Large intestine (tissue), 3 donors: ENCODE data around the gene ATG2A. TPM values are rescaled to one million over a fixed set of nuclear protein-coding genes. Genes with fewer than 3 reads are reported as not detected.

Experiments
- DNase-seq, 2 donors: peaks; one replicate each; pipeline versions ENCODE4 v3.0.0 to v3.0.0-alpha.2; 2013
- H3K27ac ChIP-seq: one replicate; pipeline ENCODE4 v1.5.1; 2013; ENCODE audit warnings: low read length
- H3K27me3 ChIP-seq: 2 replicates; pipeline ENCODE4 v1.6.1; 2013; ENCODE audit warnings: low read length; ENCODE audit not compliant: control insufficient read depth, insufficient read depth
- H3K36me3 ChIP-seq: 2 replicates; pipeline ENCODE4 v1.6.1; 2013; ENCODE audit warnings: low read length; ENCODE audit not compliant: control insufficient read depth, insufficient read depth
- H3K4me1 ChIP-seq: one replicate; pipeline ENCODE4 v1.6.1; 2013; ENCODE audit warnings: low read length; ENCODE audit not compliant: control insufficient read depth, insufficient read depth
- H3K4me3 ChIP-seq: one replicate; pipeline ENCODE4 v1.5.1; 2013; ENCODE audit warnings: low read length
- H3K9me3 ChIP-seq: one replicate; pipeline ENCODE4 v1.6.1; 2013; ENCODE audit warnings: mild to moderate bottlenecking, low read depth, low read length, moderate library complexity; ENCODE audit not compliant: control insufficient read depth
- WGBS: methylation state at CpG from one replicate; pipeline ENCODE4 v1.1.5; 2013; ENCODE audit warnings: low lambda C conversion rate; ENCODE audit not compliant: insufficient coverage; 5-methylcytosine and 5-hydroxymethylcytosine counted together
- polyA plus RNA-seq: library from polyadenylated mRNA; unstranded; fragments of 120-200 nt; gene quantifications from one replicate; pipeline ENCODE4 v1.2.1, GENCODE V29; 2013

ATG2A gene
- polyA plus RNA-seq, 1 donor = 18.4 TPM

GRCh38 chr11:64902102-64902900, 14.7 kb downstream of the ATG2A start:
- Histone ChIP-seq H3K36me3 (peaks cover 85% of the 10 kb centered on the region), H3K27me3 (no peaks in the 10 kb centered on the region), H3K9me3 (no peaks in the 10 kb centered on the region), H3K4me3 (no peak overlapping the region), H3K4me1 (no peaks in the 10 kb centered on the region), H3K27ac (no peak overlapping the region)
- WGBS = no CpG with 5 or more reads among the region's 30 CpGs
- no peak for DNase-seq

- no peak for DNase-seq
- no peak overlapping the region for H3K4me3 ChIP-seq
- no peaks in the 10 kb centered on the region for H3K27me3 ChIP-seq
- no CpG with 5 or more reads among the region's 17 CpGs for WGBS
- no peaks in the 10 kb centered on the region for H3K4me1 ChIP-seq
- H3K36me3 ChIP-seq = peaks cover 83% of the 10 kb centered on the region
- no peak overlapping the region for H3K27ac ChIP-seq
- no peaks in the 10 kb centered on the region for H3K9me3 ChIP-seq
Measured at GRCh38 chr11:64900774-64901173, 16.2 kb downstream of the ATG2A start.

GRCh38 chr11:64900263-64900678, 16.7 kb downstream of the ATG2A start:
- no peak overlapping the region for H3K4me3 ChIP-seq
- WGBS = no CpG with 5 or more reads among the region's 14 CpGs
- H3K36me3 ChIP-seq = peaks cover 78% of the 10 kb centered on the region
- H3K9me3 ChIP-seq = no peaks in the 10 kb centered on the region
- DNase-seq = no peak
- no peaks in the 10 kb centered on the region for H3K27me3 ChIP-seq
- H3K27ac ChIP-seq = no peak overlapping the region
- no peaks in the 10 kb centered on the region for H3K4me1 ChIP-seq

GRCh38 chr11:64898541-64898940, 18.5 kb downstream of the ATG2A start:
- no CpG with 5 or more reads among the region's 19 CpGs for WGBS
- H3K27me3 ChIP-seq = no peaks in the 10 kb centered on the region

GRCh38 chr11:64898076-64898445, 18.9 kb downstream of the ATG2A start:
- H3K36me3 ChIP-seq = peaks cover 69% of the 10 kb centered on the region
- H3K27ac ChIP-seq = no peak overlapping the region
- no peaks in the 10 kb centered on the region for H3K9me3 ChIP-seq
- no peak overlapping the region for H3K4me3 ChIP-seq
- no peak for DNase-seq
- H3K4me1 ChIP-seq = peaks cover 13% of the 10 kb centered on the region
- no CpG with 5 or more reads among the region's 9 CpGs for WGBS
- no peaks in the 10 kb centered on the region for H3K27me3 ChIP-seq

More at GRCh38 chr11:64898541-64898940, 18.5 kb downstream of the ATG2A start:
- Histone ChIP-seq H3K4me1 (peaks cover 13% of the 10 kb centered on the region), H3K4me3 (no peak overlapping the region), H3K27ac (no peak overlapping the region), H3K9me3 (no peaks in the 10 kb centered on the region), H3K36me3 (peaks cover 74% of the 10 kb centered on the region)
- DNase-seq = no peak

GRCh38 chr11:64897381-64898075, 19.5 kb downstream of the ATG2A start:
- H3K4me3 ChIP-seq = no peak overlapping the region
- no peak overlapping the region for H3K27ac ChIP-seq
- peaks cover 68% of the 10 kb centered on the region for H3K36me3 ChIP-seq
- WGBS = 83% methylated on average over 2 of the region's 19 CpGs
- no peaks in the 10 kb centered on the region for H3K27me3 ChIP-seq
- no peak for DNase-seq
- H3K4me1 ChIP-seq = peaks cover 13% of the 10 kb centered on the region
- no peaks in the 10 kb centered on the region for H3K9me3 ChIP-seq

GRCh38 chr11:64896448-64897022, 20.5 kb downstream of the ATG2A start:
- no peak overlapping the region for H3K4me3 ChIP-seq
- H3K27ac ChIP-seq = no peak overlapping the region
- peaks cover 70% of the 10 kb centered on the region for H3K36me3 ChIP-seq
- H3K4me1 ChIP-seq = peaks cover 13% of the 10 kb centered on the region
- no peaks in the 10 kb centered on the region for H3K27me3 ChIP-seq
- no CpG with 5 or more reads among the region's 14 CpGs for WGBS
- no peak for DNase-seq
- no peaks in the 10 kb centered on the region for H3K9me3 ChIP-seq

- no peaks in the 10 kb centered on the region for H3K9me3 ChIP-seq
- no CpG with 5 or more reads among the region's 39 CpGs for WGBS
- DNase-seq = no peak
- H3K36me3 ChIP-seq = peaks cover 67% of the 10 kb centered on the region
- peak overlapping the region; percentile 99 for H3K27ac ChIP-seq
- peaks cover 13% of the 10 kb centered on the region for H3K4me1 ChIP-seq
- no peak overlapping the region for H3K4me3 ChIP-seq
- no peaks in the 10 kb centered on the region for H3K27me3 ChIP-seq
Measured at GRCh38 chr11:64894812-64895452, 22.1 kb downstream of the ATG2A start.

- peaks cover 61% of the 10 kb centered on the region for H3K36me3 ChIP-seq
- peaks cover 14% of the 10 kb centered on the region for H3K4me1 ChIP-seq
- no peaks in the 10 kb centered on the region for H3K9me3 ChIP-seq
- H3K27ac ChIP-seq = peak overlapping the region; percentile 99
- no peaks in the 10 kb centered on the region for H3K27me3 ChIP-seq
- WGBS = no CpG with 5 or more reads among the region's 14 CpGs
- peak overlapping the region; percentile 41 for H3K4me3 ChIP-seq
- DNase-seq = peak; percentile 86 to 88
Measured at GRCh38 chr11:64894070-64894811, 22.8 kb downstream of the ATG2A start.
